NT2/D1 (cell line): ENCODE data around the gene FAM72D.
"Not testable (repeated sequence)": the region's sequence is repeated elsewhere in the genome, so short reads cannot be mapped to it uniquely, and the experiment has no call there.

ENCODE experiments used
- YY1 ChIP-seq: IDR thresholded peaks from 2 replicates; pipeline ENCODE4 v1.6.1; 2011; ENCODE audit not compliant: insufficient read length, insufficient read depth
- ZNF274 ChIP-seq: IDR thresholded peaks from 2 replicates; pipeline ENCODE4 v1.6.1; 2011; ENCODE audit warnings: mild to moderate bottlenecking, low read depth, low read length

- TF ChIP-seq ZNF274, YY1: not testable (repeated sequence)
These were observed at the start of gene FAM72D, which contains the start of gene SRGAP2B for GRCh38 chr1:145095284-145096057.
